H9 (cell line): ENCODE results near the gene MPHOSPH10. TPM values are rescaled to one million over a fixed set of nuclear protein-coding genes. Genes with fewer than 3 reads are reported as not detected.

ENCODE experiments used
- DNase-seq: peaks from one replicate; pipeline ENCODE4 v3.0.0-alpha.2; 2017
- H2AFZ ChIP-seq: one replicate; pipeline ENCODE4 v1.6.1; 2013; ENCODE audit warnings: mild to moderate bottlenecking, low read length, control low read depth, moderate library complexity
- H2AK5ac ChIP-seq: 2 replicates; pipeline ENCODE4 v1.6.1; 2013; ENCODE audit warnings: low read length, control low read depth, mixed read lengths; ENCODE audit not compliant: insufficient read length
- H2BK120ac ChIP-seq: one replicate; pipeline ENCODE4 v1.6.1; 2013; ENCODE audit warnings: low read depth, mild to moderate bottlenecking, low read length, control low read depth, inconsistent platforms; ENCODE audit not compliant: poor library complexity, severe bottlenecking
- H2BK12ac ChIP-seq: 2 replicates; pipeline ENCODE4 v1.6.1; 2013; ENCODE audit warnings: low read length, control low read depth, mixed read lengths, low read depth; ENCODE audit not compliant: insufficient read length
- H2BK15ac ChIP-seq: 2 replicates; pipeline ENCODE4 v1.6.1; 2013; ENCODE audit warnings: low read depth, low read length, control low read depth
- H2BK20ac ChIP-seq: one replicate; pipeline ENCODE4 v1.6.1; 2013; ENCODE audit warnings: low read depth, mild to moderate bottlenecking, low read length, control low read depth, inconsistent platforms; ENCODE audit not compliant: poor library complexity, severe bottlenecking
- H2BK5ac ChIP-seq: 2 replicates; pipeline ENCODE4 v1.6.1; 2013; ENCODE audit warnings: low read length, control low read depth, mixed read lengths; ENCODE audit not compliant: insufficient read length
- H3K14ac ChIP-seq: 2 replicates; pipeline ENCODE4 v1.6.1; 2013; ENCODE audit warnings: low read length, control low read depth; ENCODE audit not compliant: insufficient read depth
- H3K18ac ChIP-seq: 2 replicates; pipeline ENCODE4 v1.6.1; 2013; ENCODE audit warnings: low read depth, mild to moderate bottlenecking, mixed read lengths, low read length, control low read depth; ENCODE audit not compliant: insufficient read length
- H3K23ac ChIP-seq: 2 replicates; pipeline ENCODE4 v1.6.1; 2013; ENCODE audit warnings: low read length, control low read depth, mixed read lengths, low read depth; ENCODE audit not compliant: insufficient read length
- H3K23me2 ChIP-seq: 2 replicates; pipeline ENCODE4 v1.6.1; 2013; ENCODE audit warnings: low read depth, mild to moderate bottlenecking, mixed read lengths, low read length, control low read depth; ENCODE audit not compliant: insufficient read length, poor library complexity, severe bottlenecking
- H3K27ac ChIP-seq: 2 replicates; pipeline ENCODE4 v1.5.1; 2013; ENCODE audit warnings: low read length, control low read depth, mixed read lengths, low read depth; ENCODE audit not compliant: insufficient read length
- H3K27me3 ChIP-seq: 2 replicates; pipeline ENCODE4 v1.6.1; 2013; ENCODE audit warnings: low read length, control low read depth, inconsistent platforms; ENCODE audit not compliant: insufficient read depth
- H3K4ac ChIP-seq: 2 replicates; pipeline ENCODE4 v1.6.1; 2013; ENCODE audit warnings: low read depth, mild to moderate bottlenecking, control low read depth, inconsistent platforms, low read length, moderate library complexity
- H3K4me1 ChIP-seq: 2 replicates; pipeline ENCODE4 v1.6.1; 2013; ENCODE audit warnings: low read length, control low read depth, inconsistent platforms; ENCODE audit not compliant: insufficient read depth
- H3K4me2 ChIP-seq: 2 replicates; pipeline ENCODE4 v1.6.1; 2013; ENCODE audit warnings: low read length, control low read depth, mixed read lengths; ENCODE audit not compliant: insufficient read length, insufficient read depth
- H3K56ac ChIP-seq: 2 replicates; pipeline ENCODE4 v1.6.1; 2013; ENCODE audit warnings: low read depth, mild to moderate bottlenecking, mixed read lengths, low read length, control low read depth; ENCODE audit not compliant: insufficient read length
- H3K79me1 ChIP-seq: 2 replicates; pipeline ENCODE4 v1.6.1; 2013; ENCODE audit warnings: low read depth, mild to moderate bottlenecking, moderate library complexity, low read length, control low read depth, inconsistent platforms; ENCODE audit not compliant: insufficient read depth, poor library complexity, severe bottlenecking
- H3K79me2 ChIP-seq: 2 replicates; pipeline ENCODE4 v1.6.1; 2013; ENCODE audit warnings: low read length, control low read depth, inconsistent platforms; ENCODE audit not compliant: insufficient read depth
- H3K9ac ChIP-seq: 2 replicates; pipeline ENCODE4 v1.6.1; 2013; ENCODE audit warnings: low read length, control low read depth, mixed read lengths; ENCODE audit not compliant: insufficient read length; ENCODE audit errors: extremely low read depth
- H3K9me3 ChIP-seq: one replicate; pipeline ENCODE4 v1.6.1; 2013; ENCODE audit warnings: low read depth, low read length, inconsistent platforms; ENCODE audit not compliant: control insufficient read depth
- H3T11ph ChIP-seq: one replicate; pipeline ENCODE4 v1.6.1; 2013; ENCODE audit warnings: mild to moderate bottlenecking, low read length, control low read depth, inconsistent platforms
- H4K20me1 ChIP-seq: one replicate; pipeline ENCODE4 v1.6.1; 2013; ENCODE audit not compliant: control insufficient read depth, insufficient read length, insufficient read depth
- H4K5ac ChIP-seq: 2 replicates; pipeline ENCODE4 v1.6.1; 2013; ENCODE audit warnings: low read depth, mild to moderate bottlenecking, mixed read lengths, low read length, control low read depth; ENCODE audit not compliant: insufficient read length
- H4K8ac ChIP-seq: replicated peaks from 2 replicates; pipeline ENCODE4 v1.6.1; 2013; ENCODE audit warnings: low read length, control low read depth, mixed read lengths, low read depth; ENCODE audit not compliant: insufficient read length
- H4K91ac ChIP-seq: 2 replicates; pipeline ENCODE4 v1.6.1; 2013; ENCODE audit warnings: low read depth, mild to moderate bottlenecking, moderate library complexity, mixed read lengths, low read length, control low read depth; ENCODE audit not compliant: insufficient read length
- H3K27ac Mint-ChIP-seq, 3 experiments: 2 replicates in 2 of 3; 3 replicates in 1 of 3; pipeline ENCODE4 v1.8.0; 2020 to 2021; ENCODE audit warnings: mixed read lengths in 3 of 3, mild to moderate bottlenecking in 1 of 3, moderate library complexity in 1 of 3
- H3K27me3 Mint-ChIP-seq: 2 replicates; pipeline ENCODE4 v1.8.0; 2021; ENCODE audit warnings: low read depth, mild to moderate bottlenecking, moderate library complexity, mixed read lengths
- H3K36me3 Mint-ChIP-seq, 3 experiments: 2 replicates in 2 of 3; 3 replicates in 1 of 3; pipeline ENCODE4 v1.8.0; 2020 to 2021; ENCODE audit warnings: low read depth in 3 of 3, mixed read lengths in 3 of 3; ENCODE audit not compliant: insufficient read depth in 1 of 3
- H3K4me1 Mint-ChIP-seq, 2 experiments: 2 replicates each; pipeline ENCODE4 v1.8.0; 2020; ENCODE audit warnings: mixed read lengths in 2 of 2
- H3K4me3 Mint-ChIP-seq, 2 experiments: 2 replicates in 1 of 2; 3 replicates in 1 of 2; pipeline ENCODE4 v1.8.0; 2020 to 2021; ENCODE audit warnings: mild to moderate bottlenecking in 2 of 2, mixed read lengths in 2 of 2, moderate library complexity in 1 of 2
- H3K9me3 Mint-ChIP-seq, 2 experiments: 2 replicates in 1 of 2; 3 replicates in 1 of 2; pipeline ENCODE4 v1.8.0; 2020; ENCODE audit warnings: mild to moderate bottlenecking in 2 of 2, mixed read lengths in 2 of 2, moderate library complexity in 1 of 2
- CTCF ChIP-seq: fragments of 200-600 bp; sonication (generic); conservative IDR thresholded peaks from 3 replicates; pipeline ENCODE4 v1.8.0; 2021; ENCODE audit warnings: antibody characterized with exemption, mild to moderate bottlenecking
- WGBS: extraction: QIAGEN DNeasy Blood & Tissue Kit; methylation state at CpG from one replicate; pipeline ENCODE4 v1.1.7; 2013; ENCODE audit warnings: missing lambda C conversion rate, low lambda C conversion rate, mixed read lengths; ENCODE audit not compliant: insufficient read length; ENCODE audit errors: extremely low coverage; 5-methylcytosine and 5-hydroxymethylcytosine counted together
- total RNA-seq: library from RNA; stranded (reverse); gene quantifications from 2 replicates; pipeline ENCODE4 v1.2.1, GENCODE V29; 2021

The MPHOSPH10 gene
- total RNA-seq, 1 experiment from 2014 or later, result 42.1 TPM

GRCh38 chr2:71173096-71173495 is 42.7 kb downstream of the MPHOSPH10 start:
- Histone ChIP-seq H3K23me2 (no peaks in the 10 kb centered on the region), H3K27ac (no peak overlapping the region), H4K20me1 (no peaks in the 10 kb centered on the region), H3K27me3 (no peaks in the 10 kb centered on the region), H3K9ac (no peak overlapping the region), H3K79me2 (no peaks in the 10 kb centered on the region), H3K14ac (no peak overlapping the region), H3K56ac (no peak overlapping the region), H2BK15ac (no peak overlapping the region), H2BK12ac (no peak overlapping the region), H2BK5ac (no peak overlapping the region), H3K18ac (no peak overlapping the region), H2AK5ac (no peak overlapping the region), H3T11ph (no peak overlapping the region), H3K9me3 (no peaks in the 10 kb centered on the region), H4K5ac (no peak overlapping the region), H2BK120ac (no peak overlapping the region), H3K4me1 (no peaks in the 10 kb centered on the region), H3K23ac (no peak overlapping the region), H3K4ac (no peak overlapping the region), H3K79me1 (no peaks in the 10 kb centered on the region), H2BK20ac (no peak overlapping the region), H4K8ac (no peak overlapping the region), H4K91ac (no peak overlapping the region), H3K4me2 (no peak overlapping the region), H2AFZ (no peak overlapping the region)
- WGBS, result no CpG with 5 or more reads among the region's 1 CpG
- Mint-ChIP-seq H3K9me3 (no peaks in the 10 kb centered on the region; a peak in 1 of 5 replicates), H3K4me1 (peaks cover 12 to 16% of the 10 kb centered on the region in 2 experiments), H3K27me3 (peaks cover 4% of the 10 kb centered on the region), H3K4me3 (no peak overlapping the region), H3K36me3 (no peaks in the 10 kb centered on the region; a peak in 1 of 7 replicates), H3K27ac (no peak overlapping the region)
- TF ChIP-seq CTCF, result no peak
- DNase-seq, result no peak
